Diencephalon (tissue), 1 donor: Measurements from ENCODE around the gene OR11H1. TPM values are rescaled to one million over a fixed set of nuclear protein-coding genes. Genes with fewer than 3 reads are reported as not detected.

Experiments used
- total RNA-seq: library from RNA; depleted of rRNA; stranded (reverse); fragments of >200 nt; gene quantifications from one replicate; pipeline ENCODE4 v1.2.3, GENCODE V29; 2014

OR11H1 gene, protein sequence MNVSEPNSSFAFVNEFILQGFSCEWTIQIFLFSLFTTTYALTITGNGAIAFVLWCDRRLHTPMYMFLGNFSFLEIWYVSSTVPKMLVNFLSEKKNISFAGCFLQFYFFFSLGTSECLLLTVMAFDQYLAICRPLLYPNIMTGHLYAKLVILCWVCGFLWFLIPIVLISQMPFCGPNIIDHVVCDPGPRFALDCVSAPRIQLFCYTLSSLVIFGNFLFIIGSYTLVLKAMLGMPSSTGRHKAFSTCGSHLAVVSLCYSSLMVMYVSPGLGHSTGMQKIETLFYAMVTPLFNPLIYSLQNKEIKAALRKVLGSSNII
- not detected for total RNA-seq

GRCh38 chr22:15527892-15528291 is at the start of gene OR11H1:
Gene OR11H1 (plus strand): TSS chr22:15528192. CDS start chr22:15528192, 0 bp downstream.

Other genes starting within 250 kb of the OR11H1 start
- gene POTEH, start 161.8 kb downstream of the OR11H1 start, total RNA-seq, result not detected